Peyer's patch (tissue), 4 donors: ENCODE measurements around the gene BSG.

ENCODE experiments used
- CTCF ChIP-seq, 6 experiments: fragments of 450-650 bp in 4 of 6; fragments of 200-600 bp in 2 of 6; sonication (generic) in 1 of 6; IDR thresholded peaks; one replicate each; pipeline ENCODE4 v1.5.1; 2017 to 2019; ENCODE audit warnings: antibody characterized with exemption in 6 of 6, mild to moderate bottlenecking in 3 of 6, moderate library complexity in 1 of 6
- POLR2A ChIP-seq, 2 donors: fragments of 450-650 bp; IDR thresholded peaks; one replicate each; pipeline ENCODE4 v1.5.1; 2017; ENCODE audit warnings: antibody characterized with exemption in 2 of 2, mild to moderate bottlenecking in 2 of 2, moderate library complexity in 2 of 2

DNA sequence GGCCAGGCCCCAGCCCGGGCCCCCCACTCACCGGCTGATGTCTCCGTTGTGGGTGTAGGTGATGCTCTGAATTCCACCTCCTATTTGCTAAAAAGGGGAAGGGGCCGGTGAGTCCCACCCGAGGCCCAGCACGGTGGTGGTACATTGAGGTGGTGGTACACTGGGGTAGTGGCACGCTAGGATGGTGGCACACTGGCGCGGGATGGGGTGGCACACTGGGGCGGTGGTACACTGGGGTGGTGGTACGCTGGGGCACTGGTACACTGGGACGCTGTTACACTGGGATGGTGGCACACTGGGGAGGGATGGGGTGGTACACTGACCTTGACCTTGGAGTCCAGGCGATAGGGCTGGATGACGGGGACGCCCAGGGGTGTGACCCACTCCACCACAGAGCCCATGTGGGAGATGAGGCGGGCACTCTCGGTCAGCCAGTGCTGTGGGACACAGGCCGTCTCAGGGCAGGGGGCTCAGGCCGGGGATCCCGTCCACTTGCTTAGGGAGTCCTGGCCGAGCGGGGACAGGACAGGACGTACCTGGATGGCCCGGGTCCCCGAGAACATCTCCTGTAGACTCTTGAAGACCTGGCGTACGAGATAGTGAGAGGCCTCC, 46.4 kb downstream of the BSG start:
- TF ChIP-seq CTCF (IDR thresholded peaks at IDR 0.05) (no peak), POLR2A (IDR thresholded peaks at IDR 0.05) (no peak)
